OCI-LY1 (cell line): ENCODE data around the gene RBM20.

Experiments used
- CTCF ChIP-seq: fragments of 200-600 bp; sonication (generic), shearing (Covaris generic); IDR thresholded peaks from 2 replicates; pipeline ENCODE4 v1.5.1; 2017; ENCODE audit warnings: mild to moderate bottlenecking, antibody characterized with exemption, low read length, moderate library complexity, mixed read lengths
- EZH2 ChIP-seq: fragments of 200-600 bp; sonication (generic), shearing (Covaris generic); IDR thresholded peaks from 2 replicates; pipeline ENCODE4 v1.8.0; 2017; ENCODE audit warnings: borderline replicate concordance, mixed run types, mild to moderate bottlenecking, antibody characterized with exemption, low read length, moderate library complexity, mixed read lengths

DNA sequence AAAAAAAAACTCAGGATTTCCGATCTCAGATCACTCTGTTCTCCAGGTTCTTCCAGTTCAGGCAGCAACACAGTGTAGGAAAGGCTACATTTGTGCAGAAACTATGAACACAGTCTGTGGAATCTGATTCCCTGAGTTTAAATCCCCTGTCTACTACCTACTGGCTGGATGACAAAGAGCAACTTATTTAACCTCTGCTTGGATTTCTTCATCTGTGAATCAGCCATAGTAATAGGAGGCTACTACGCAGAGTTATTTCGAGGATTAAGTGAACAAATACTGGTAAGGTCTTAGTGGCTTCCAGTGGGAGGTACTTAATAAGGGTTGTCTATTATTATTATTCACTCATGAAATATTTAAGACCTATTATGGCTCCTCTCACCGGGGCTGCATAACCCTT, 183.3 kb downstream of the RBM20 start:
- TF ChIP-seq CTCF = no peak
- no peak for TF ChIP-seq EZH2
